Measurements from ENCODE around the gene FGD6.
"Not testable (repeated sequence)": the region's sequence is repeated elsewhere in the genome, so short reads cannot be mapped to it uniquely, and the experiment has no call there.

FGD6 gene

DNA sequence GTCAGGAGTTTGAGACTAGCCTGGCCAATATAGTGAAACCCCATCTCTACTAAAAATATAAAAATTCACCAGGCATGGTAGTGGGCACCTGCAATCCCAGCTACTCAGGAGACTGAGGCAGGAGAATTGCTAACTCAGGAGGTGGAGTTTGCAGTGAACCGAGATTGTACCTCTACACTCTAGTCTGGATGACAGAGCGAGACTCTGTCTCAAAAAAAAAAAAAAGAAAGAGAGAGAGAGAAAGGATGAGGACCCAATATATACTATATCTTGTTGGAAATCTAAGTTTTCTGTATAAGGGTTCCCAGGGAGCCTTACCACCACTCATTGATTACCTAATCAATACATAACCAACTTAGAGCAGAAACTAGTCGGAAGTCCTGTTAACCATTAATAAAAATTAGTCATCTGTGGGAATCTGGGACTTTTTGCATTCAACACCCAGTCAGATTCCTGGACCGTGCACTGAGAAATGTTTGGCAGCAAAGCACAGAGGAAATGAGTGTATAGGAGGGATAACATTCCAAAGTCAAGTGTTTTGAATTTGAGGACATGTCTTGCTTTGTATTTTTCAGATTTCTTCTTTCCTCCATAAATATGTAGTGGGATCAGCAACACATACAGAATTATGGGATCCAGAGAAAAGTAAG lies 99.0 kb downstream of the FGD6 start:
- no peak for DNase-seq

DNA sequence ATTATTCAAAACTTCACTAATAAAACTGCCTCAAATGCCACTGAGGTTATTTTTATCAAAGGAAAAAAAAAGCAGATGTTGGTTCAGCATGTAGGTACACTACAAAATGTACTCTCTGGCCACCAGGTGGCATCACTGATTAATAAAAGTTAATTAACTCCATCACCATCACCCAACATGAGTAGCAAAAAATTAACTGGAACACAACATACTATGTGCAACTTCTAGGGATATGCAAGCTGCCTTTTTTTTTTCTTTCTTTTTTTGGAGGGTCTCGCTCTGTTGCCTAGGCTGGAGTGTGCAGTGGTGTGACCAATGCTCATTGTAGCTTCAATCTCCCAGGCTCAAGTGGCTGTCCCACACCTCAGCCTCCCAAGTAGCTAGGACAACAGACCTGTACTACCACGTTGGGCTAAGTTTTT lies 100.1 kb downstream of the FGD6 start:
- DNase-seq = peak; percentile 77

DNA sequence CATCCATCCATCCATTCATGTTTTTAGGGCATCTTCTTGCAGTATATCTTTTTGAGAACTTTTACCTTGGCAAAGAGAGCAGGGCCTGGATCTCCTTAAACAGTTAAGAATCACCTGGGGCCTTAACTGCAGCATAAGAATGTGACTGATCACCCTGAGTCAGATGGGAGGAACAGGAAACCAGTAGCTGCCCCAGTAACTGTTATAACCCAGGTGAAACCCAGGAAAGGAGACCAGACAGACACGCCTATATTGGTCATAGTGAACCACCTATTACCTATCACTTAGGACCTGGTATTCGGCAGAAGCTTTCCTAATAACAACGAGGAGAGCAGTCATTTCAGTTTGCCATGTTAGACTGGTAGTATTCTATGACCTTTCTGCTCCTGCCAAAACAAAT lies 100.5 kb downstream of the FGD6 start:
- no peak for DNase-seq

DNA sequence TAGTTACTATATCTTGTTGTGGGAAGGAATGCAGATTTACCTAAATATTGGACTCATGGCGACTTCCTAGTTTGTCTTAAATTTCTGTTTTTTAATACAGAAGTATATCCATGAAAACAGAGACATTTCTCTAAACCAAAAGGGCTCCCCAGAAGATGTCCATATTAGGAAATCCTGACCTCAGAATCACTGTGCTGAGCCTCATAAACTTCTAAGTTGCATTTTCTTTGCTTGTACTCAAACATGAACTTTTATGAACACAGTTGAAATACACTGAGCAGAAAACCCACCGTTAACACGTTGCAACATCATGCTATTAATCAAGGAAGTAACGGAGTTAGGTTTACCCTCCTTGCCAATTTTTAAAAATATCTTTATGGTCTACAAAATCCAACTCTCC lies 100.9 kb downstream of the FGD6 start:
- no peak for DNase-seq

DNA sequence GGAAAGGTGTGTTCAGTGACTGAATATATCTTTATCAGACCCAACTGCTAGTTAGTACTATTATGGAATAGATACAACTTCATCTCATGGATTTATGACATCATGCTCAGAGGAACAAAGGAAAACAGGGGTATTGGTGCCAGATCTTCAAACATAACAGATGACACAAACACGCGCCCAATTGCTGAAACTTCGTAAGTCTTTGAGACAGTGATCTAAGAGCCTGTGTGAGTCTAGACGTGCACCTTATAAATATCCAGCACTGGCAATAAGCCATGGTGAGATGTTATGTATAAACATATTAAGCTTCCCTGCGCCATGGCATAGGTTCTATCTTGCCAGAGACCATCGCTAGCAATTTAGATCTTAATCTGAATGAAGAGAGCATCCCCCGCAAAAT lies 101.6 kb downstream of the FGD6 start:
- DNase-seq = no peak

DNA sequence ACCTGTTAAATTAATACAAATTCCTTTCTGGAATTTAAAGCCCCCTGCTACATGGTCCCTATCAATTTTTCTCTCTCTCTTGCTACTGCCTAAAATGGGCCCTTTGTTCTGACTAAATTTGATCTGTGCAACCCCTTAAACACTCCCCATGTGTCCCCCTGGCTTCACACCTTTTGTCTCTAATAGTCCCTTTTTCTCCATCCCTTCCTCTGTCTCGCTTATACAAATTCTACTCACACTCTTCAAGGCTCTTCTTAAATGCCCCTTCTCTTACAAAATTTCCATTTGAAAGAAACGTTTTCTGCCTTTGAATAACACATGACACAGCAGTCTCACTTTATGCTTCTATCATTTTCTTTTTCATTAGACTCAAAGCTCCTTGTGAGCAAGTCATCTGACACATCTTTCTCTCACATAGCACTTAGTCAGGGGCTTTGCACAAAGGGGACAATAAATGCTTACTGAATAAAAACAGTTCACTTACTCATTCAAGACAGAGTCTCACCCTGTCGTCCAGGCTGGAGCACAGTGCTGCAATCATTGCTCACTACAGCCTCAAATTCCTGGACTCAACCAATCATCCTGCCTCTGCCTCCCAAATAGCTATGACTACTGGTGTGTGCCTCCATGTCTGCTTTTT lies 102.4 kb downstream of the FGD6 start:
- no peak for DNase-seq

DNA sequence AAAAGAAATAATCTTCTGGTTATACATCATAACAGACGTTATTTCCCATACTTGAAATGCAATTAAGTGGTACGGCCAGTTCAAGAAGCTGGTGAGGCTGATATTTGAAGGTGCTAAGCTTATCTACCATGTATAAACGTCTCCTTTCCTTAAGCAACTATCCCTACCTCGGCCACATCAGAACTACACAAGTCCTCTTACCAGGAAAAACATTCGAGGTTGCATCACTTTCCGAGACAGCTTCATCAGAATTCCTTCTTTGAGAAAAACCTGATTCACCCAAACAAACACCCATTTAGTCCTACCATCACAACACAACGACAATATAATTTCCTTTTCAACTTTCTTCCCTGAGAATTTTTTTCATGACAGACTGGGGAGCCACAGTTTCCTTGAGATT lies 109.9 kb downstream of the FGD6 start:
- DNase-seq = no peak

DNA sequence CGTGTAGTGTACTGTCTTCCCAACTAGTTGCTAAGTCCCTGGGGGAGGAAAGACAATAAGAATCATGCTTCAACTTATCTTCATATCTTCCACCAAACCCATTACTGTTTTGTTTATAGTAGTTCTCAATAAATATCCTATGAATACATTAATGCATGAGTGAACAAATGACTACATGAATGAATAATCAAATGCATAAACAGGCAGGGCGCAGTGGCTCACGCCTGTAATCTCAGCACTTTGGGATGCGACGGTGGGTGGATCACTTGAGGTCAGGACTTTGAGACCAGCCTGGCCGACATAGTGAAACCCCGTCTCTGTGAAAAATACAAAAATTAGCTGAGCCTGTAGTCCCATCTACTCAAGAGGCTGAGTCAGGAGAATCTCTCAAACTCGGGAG lies 111.7 kb downstream of the FGD6 start:
- no peak for DNase-seq

DNA sequence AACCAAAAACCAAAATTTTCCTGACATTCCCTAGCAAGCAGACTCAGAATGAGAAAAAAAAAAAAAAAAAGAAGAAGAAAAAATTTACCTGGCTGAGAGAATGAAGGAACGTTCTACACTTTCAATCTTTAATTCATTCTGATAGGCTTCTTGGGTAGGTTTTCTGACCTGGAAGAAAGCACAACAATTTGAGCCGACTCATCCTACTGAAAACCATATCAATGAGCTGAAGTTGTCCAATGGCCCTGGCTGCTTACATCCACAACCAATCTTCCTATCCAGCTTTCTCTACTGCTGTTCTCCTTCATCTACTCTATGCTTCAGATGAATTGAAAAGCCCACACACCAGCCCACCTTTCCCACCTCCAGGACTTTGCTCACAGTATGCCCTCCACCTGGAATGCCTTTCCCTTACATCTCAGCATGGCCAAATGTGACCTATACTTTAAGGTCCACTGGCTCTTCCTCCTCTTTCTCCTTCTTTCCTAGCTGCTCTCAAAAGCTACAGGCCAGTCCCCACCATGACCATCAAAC lies 112.3 kb downstream of the FGD6 start:
- no peak for DNase-seq

DNA sequence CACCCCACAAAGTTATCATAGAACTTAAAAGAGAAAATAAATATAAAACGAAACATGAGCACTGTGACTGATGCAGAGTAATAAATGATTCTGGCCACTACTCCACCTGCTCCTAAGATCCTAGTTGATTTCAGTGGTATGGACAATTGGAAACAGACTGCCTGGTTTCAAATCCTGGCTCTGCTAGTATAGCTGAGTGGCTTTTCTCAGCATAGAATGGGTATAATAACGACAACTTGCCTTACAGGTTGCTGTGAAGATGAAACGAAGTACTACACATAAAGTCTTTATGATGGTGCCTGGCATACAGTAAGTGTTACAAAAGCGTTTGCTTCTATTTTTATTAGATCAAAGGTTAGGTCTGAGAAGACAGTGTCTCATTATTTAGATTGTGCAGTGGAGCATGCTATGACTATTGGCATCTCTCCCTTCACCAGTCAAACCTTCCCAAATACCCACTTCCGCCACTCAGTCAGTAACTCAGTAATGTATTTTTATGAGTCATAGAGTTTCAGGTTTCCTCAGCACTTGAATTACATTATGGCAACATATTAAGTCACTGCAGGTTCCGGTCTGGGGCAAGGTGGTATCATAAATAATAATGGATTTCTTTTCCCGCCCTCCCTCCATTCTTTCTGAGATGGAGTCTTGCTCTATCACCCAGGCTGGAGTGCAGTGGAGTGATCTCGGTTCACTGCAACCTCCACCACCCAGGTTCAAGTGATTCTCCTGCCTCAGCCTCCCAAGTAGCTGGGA lies 114.2 kb downstream of the FGD6 start:
- DNase-seq = peak; percentile 15

DNA sequence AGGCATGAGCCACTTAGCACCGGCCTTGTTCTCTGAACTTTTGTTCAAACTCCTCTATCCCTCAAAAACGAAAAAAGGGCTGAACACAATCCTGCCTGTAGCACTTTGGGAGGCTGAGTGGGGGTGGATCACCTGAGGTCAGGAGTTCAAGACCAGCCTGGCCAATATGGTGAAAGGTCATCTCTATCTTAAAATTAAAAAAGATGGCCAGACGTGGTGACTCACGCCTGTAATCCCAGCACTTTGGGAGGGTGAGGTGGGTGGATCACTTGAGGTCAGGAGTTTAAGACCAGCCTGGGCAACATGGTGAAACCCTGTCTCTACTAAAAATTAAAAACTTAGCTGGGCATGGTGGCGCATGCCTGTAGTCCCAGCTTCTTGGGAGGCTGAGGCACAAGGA lies 115.3 kb downstream of the FGD6 start:
- not testable (repeated sequence) for DNase-seq

DNA sequence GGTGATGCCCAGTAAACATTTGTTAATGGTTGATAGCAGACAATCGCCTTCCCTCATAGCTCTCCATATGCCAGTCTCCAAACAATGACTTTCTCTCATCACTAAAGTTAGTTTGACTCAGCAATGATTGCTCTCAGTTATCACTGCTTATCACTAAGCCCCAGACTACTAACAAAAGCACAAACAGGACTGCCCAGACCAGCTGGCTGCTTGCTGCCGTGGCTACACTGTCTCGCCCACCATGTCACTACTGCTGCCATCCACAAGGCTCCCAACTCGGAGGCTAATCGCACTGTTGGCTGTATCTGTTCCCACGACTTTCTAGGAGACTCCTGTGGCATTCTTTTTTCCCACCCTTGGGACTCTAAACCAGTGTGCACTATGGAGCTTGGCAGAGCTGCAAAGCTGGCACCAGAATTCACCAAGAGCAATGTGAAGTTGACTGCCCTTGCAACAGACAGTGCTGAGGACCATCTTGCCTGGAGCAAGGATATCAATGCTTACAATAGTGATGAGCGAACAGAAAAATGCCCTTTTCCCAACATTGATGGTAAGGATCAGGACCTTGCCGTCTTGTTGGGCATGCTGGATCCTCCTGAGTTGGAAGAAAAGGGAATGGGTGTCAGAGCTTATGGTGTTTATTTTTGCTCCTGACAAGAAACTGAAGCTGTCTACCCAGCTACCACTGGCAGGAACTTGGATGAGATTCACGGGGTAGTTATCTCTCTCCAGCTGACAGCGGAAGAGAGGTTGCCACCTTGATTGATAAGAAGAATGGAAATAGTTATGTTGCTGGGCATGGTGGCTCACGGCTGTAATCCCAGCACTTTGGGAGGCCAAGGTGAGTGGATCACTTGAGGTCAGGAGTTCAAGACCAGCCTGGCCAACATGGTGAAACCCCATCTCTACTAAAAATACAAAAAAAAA lies 116.7 kb downstream of the FGD6 start:
- DNase-seq = no peak

DNA sequence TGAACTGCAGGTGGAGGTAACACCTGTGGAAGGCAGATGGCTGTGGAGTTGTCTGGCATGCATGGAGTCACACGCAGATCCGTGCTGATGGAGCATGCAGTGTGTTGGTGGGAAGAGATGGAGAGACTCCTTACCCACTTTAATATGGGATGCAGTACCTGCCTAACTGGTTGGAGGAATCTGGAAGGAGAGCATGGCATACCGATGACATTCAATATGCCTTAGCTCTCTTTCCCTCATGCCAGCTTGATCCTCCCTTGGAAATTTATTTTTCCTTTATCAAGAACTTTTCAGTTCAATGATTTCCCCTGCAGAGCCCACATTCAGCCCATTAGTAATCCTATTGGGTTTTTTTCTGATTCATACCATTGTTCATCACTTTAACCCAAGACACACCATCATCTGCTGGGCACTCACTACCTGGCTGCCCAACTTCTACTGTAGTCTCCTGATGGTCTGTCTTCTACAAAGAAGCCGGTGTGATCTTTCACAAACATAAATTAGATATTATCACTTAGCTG lies 117.9 kb downstream of the FGD6 start:
- DNase-seq = no peak

DNA sequence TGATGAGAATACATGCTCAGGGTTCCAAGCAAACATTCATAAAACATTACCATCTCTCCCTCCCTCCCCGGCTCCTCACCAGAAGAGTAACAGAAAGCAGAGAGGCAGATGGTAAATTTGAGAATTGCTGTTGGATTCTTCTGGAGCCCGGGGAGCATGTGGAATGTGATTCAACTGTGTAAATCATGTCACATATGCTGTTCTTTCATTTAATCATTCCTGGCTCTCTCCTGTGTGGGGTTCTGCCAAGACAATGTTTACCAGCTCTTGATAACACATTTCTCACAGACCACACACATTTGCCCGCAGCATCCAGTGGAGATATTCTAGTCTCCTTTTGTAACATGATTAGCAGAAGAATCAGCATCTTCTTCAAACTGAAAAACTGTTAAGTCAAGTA lies 120.4 kb downstream of the FGD6 start:
- DNase-seq = no peak

DNA sequence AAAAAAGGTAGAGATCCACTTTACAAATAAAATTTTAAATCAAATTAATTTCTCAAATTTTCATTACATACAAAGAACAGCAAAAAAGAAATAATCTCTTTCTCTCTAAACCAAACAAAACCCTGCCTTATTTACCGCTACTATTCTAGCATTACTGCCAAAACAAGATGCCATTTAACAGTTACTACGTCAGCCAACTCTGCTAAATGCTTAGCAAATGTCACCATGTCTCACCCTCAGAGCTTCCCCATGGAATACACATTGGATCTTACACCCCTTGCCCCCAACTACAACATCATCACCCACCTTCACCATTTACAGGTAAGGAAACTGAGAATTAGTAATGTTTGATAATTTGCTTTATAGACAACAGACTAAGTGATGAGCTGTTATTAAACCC lies 120.9 kb downstream of the FGD6 start:
- no peak for DNase-seq

DNA sequence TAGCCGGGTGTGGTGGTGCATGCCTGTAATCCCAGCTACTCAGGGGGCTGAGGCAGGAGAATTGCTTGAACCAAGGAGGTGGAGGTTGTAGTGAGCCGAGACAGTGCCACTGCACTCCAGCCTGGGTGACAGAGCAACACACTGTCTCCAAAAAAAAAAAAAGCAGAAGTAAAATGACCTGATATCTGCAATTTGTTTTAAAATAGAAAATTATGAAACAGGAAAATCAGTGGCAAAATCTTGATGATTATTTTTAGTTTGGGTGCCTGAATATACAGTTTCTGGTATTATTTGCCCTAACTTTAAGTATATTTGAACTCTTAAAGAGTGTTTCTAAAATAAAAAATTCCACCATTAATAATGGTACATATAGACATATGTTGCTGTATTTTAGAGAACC lies 121.4 kb downstream of the FGD6 start:
- not testable (repeated sequence) for DNase-seq

DNA sequence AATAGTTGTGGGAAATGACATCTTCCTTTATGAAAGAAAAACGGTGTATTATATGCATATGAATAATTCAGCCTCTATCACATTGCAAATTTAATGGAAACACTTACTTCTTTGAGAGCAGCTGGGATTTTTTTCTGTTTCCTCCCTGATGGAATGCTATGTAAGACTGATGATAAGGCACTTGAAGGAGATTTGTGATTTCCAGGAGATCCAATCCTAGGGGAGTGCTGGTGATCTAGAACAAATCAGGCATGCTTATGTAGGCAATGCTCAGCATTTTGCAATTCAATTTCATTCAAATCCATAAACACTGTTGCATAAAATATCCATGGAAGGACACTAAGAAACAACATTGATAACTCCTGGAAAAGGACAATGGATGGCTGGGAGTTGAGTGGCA lies 127.8 kb downstream of the FGD6 start:
- no peak for DNase-seq

DNA sequence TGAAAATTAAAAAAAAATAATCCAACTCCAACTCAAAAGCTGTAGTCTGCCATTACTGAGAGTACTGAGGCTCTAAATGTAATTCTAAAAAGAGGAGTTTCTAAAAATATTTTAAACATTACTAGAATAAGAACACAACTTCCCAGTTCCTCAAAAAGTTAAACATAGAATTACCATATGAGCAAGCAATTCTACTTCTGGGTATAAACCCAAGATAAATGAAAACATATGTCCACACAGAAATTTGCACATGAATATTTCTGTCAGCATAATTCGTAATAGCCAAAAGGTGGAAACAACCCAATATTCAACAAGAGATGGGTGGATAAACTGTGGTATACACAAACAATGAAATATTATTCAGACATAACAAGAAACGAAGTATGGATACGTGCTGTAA lies 128.9 kb downstream of the FGD6 start:
- DNase-seq = no peak

DNA sequence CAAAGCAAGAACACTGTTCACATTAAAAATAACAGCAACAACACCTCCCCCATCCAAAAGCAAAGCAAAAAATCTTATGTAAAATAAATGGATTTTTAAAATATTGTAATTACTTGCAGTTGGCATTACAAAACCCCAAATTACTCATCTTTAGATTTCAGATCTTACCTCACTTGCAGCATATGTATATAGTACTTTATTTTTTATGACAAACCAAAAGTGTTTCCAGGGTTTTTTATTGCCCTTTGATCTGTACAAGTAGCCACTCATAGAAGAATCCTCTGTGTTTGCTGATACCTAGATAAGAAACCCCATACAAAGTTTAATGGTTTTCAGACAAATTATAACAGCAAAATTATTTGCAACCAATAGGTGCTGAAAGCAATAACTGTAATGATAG lies 131.7 kb downstream of the FGD6 start:
- no peak for DNase-seq

DNA sequence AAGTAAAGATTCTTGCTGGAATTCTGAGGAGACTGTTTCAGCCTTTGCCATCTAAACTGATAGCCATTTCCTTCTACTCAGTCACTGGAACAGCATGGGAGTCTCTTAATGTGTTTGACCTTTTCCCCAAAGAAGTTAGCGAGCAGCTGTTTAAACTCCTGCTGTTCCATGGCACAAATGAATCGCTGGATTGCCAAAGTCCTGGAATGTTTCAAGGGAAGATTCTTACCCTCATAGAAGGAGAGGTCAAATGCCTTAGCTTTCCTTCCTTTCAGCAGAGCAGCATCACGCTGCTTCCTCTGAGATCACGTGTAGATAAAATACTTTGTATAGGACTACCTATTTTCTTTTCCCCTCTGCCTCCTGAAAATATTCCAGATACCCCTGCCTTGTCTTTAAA lies 133.3 kb downstream of the FGD6 start:
- no peak for DNase-seq

DNA sequence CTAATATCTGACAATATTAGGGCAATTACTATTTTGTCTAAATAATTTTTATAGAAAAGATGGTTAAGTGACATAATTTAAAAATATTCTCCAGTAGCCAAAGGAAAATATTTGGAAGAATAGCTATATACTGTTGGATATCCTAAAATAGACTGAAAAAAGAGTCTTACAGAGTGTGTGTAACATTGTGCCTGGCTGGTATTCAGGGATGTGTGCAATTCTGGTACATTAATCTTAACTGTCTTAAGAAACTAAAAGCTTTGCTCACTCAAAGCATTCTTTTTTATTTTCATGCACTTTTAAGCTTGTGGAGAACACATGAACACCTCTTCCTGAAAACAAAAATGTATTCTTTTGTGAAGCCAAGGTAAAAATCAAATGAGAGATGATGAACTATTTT lies 133.8 kb downstream of the FGD6 start:
- DNase-seq = no peak

DNA sequence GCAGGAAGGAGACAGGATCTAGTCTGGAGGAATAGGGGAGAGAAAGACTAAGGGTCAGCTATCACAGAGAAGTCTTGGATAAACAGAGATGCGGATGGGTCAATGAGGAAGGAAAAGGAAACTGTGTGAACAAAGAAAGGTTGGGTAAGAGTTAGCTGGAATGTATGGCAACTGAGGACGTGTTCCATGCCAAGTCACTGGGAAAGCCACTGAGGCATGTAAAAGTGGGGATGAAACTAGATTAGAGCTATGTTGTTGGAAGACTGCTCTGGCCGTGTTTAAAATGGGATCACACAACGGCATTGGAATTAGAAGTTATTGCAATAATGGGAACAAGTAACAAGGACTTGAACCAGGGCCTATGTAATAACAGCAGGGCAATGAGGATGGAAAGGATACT lies 139.9 kb downstream of the FGD6 start:
- no peak for DNase-seq

DNA sequence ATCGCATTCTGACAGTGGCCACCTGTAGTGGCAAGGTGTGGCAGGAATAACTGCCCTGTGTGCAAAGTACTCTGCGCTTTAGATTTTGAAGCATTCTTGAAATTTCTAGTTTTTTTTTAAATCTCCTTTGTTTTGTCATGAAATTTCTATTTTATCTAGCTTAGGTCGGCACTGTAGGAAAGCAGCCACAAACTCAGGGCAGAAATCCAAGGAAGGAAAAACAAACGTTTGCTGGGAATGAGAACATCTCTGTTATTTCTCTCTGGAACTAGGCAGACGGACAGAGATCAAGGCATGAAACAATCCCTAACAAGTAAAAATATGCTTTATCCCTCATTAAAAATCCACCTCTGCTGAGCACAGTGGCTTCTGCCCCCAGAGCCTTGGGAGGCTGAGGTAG lies 142.5 kb downstream of the FGD6 start:
- DNase-seq = no peak

Data from CD4-positive, alpha-beta T cell treated with Interleukin-10 for 1 hour (primary cell).